HG02642 (cell line): ENCODE measurements around the gene IER5L.
"Not testable (repeated sequence)": the region's sequence is repeated elsewhere in the genome, so short reads cannot be mapped to it uniquely, and the experiment has no call there.

ENCODE experiments used
- ATAC-seq: cut with Tn5 transposase; IDR thresholded peaks from one replicate; pipeline ENCODE4 v1.9.1; 2021; ENCODE audit warnings: mild to moderate bottlenecking; ENCODE audit not compliant: unreplicated experiment, poor library complexity

IER5L gene

DNA sequence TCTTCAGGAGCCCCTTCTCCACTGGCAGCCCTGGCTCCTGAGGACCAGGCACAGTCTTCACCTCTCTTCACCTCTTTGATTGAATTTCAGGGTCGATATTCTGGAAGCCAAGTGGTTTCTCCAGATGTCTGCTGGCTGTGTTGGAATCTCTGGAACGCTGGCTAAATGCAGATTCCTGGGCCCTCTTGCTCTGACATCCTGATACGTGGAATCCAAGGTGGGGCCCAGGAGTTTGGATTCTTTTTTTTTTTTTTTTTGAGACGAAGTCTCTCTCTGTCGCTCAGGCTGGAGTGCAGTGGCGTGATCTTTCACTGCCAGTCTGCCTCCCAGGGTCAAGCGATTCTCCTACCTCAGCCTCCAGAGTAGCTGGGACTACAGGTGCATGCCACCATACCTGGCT, 26.8 kb upstream of the IER5L start:
- ATAC-seq, result no peak

- no peak for ATAC-seq
Observed at GRCh38 chr9:129203556-129203909, 25.5 kb upstream of the IER5L start.

- peak; percentile 93 for ATAC-seq
Observed at GRCh38 chr9:129202613-129203555, 24.8 kb upstream of the IER5L start.

GRCh38 chr9:129201866-129202265, 23.8 kb upstream of the IER5L start:
- no peak for ATAC-seq

DNA sequence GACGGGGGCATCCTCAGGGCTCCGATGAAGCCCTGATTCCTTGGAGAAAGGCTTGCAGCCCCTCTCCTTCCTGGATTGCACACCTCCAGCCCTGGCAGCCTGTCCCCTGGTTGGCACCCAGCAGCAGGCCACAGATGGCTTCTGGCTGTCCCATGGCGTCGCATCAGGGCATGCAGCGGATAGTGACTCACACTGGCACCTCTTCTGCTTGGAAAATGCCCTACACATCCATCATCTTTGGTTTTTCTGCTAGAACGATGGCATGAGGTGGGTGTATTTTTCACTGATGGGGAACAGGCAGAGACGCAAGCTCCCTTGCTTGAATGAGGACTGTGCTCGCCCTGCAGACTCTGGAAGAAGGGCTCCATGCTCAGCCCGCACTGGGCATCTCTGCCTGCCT, 23.2 kb upstream of the IER5L start:
- no peak for ATAC-seq

- ATAC-seq, result no peak
Observed at GRCh38 chr9:129200255-129200654, 22.2 kb upstream of the IER5L start.

GRCh38 chr9:129199044-129199435, 21.0 kb upstream of the IER5L start:
- ATAC-seq, result no peak

- no peak for ATAC-seq
Observed at GRCh38 chr9:129198319-129199043, 20.4 kb upstream of the IER5L start.

GRCh38 chr9:129197978-129198318, 19.9 kb upstream of the IER5L start:
- no peak for ATAC-seq

- ATAC-seq, result not testable (repeated sequence)
Observed at GRCh38 chr9:129197045-129197444, 19.0 kb upstream of the IER5L start.

- ATAC-seq, result no peak
Observed at GRCh38 chr9:129195606-129196005, 17.5 kb upstream of the IER5L start.

GRCh38 chr9:129194221-129194620, 16.2 kb upstream of the IER5L start:
- no peak for ATAC-seq

DNA sequence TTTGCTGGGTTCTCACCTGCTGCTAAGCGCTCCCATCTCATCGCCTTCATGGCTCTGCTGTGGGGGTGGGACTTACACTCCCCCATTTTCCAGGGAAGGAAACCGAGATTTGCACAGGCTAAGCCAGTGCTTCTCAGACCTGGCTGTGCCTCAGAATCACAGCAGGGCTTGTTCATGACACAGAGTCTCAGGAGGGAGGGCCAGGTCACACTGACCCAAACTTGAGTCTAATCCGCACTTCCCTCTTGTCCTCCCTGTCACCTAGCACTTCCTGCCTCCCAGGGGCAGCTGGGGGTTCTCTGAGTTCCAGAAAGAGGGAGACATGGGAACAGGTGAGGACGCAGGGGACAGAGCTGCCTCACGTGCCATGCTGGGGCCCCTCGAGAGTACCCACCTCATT, 15.6 kb upstream of the IER5L start:
- no peak for ATAC-seq

DNA sequence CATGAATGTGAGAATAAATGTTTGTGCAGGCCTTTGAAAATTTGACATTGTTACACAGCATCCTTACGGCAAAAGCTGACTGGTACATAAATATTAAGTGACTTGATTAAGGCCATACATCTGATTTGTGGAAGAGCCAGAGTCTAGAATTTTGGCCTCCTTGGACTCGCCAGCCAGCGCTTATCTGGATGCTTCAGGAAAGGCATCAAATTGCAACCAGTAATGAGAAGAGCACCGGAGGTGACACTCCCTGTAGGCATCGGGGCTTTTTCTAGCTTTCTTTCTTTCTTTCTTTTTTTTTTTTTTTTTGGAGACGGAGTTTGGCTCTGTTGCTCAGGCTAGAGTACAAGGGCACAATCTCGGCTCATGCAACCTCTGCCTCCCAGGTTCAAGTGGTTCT, 13.2 kb upstream of the IER5L start:
- no peak for ATAC-seq

DNA sequence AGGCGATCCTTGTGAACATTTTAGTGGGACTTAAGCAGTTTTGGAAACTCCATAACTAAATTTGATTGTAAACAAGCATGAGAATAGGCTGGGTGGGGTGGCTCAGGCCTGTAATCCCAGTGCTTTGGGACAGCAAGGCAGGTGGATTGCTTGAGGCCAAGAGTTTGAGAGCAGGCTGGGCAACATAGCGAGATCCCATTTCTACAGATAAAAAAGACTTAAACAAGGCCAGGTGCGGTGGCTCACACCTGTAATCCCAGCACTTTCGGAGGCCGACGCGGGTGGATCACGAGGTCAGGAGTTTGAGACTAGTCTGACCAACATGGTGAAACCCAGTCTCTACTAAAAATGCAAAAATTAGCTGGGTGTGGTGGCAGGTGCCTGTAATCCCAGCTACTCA, 11.9 kb upstream of the IER5L start:
- not testable (repeated sequence) for ATAC-seq

DNA sequence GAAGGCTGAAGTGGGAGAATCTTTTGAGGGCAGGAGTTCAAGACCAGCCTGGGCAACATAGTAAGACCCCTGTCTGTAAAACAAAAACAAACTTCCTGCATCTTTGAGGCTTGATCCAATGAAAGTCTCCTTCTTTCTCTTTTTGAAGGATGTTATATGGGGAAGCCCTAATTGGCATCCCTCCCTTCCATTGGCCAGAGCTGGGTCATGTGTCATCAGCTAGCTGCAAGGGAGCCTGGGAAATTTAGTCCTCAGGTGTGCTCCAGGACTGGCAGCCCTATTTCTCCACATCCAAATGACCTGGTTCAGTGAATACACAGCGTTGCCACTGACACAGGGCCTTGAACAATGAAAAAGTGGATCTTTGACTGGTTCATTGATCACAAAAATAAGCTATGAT, 9.0 kb upstream of the IER5L start:
- ATAC-seq, result no peak

DNA sequence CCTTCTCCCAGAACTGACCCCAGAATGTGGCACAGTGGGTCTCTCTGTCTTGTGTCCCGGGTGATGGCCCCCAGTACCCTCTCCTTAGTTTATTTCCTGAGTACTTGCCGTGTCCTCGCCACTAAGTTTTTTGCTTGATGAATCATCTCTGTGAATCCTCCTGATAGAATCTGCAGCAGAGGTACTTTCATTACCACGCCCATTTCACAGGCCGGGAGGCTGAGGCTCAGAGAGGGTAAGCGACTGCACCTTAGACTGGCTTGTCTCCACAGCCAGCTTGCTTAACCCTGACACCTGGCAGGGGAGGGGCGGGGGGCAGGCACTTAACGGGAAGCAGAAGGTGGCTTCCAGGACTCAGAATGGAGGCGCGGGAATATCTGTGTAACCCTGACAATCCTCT, 7.9 kb upstream of the IER5L start:
- no peak for ATAC-seq

GRCh38 chr9:129185402-129185801, 7.3 kb upstream of the IER5L start:
- no peak for ATAC-seq

DNA sequence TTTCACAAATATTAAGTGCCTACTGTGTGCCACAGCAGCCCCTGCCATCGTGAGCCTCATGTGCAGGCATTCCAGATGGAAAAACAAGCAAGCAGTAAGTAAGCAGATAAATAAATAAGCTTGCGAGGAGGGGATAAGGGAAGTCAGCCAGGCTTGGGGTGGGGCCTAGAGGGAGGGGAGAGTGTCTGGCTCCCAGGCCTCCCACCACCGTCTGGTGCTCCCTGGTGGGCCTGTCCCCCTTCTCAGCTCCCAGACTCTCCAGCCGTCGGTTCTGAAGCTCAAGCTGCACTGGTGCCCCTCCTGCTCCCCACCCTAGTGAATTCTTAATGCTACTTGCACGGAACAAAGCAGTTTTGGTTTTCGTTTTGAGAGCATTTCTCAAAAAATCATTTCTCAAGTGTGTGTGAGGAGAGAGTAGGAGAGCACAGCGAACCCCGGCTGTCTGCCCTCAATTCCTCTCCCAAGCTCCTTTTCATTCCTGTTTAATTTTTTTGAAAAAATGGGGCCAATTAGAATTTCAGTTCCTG, 6.6 kb upstream of the IER5L start:
- ATAC-seq, result no peak

DNA sequence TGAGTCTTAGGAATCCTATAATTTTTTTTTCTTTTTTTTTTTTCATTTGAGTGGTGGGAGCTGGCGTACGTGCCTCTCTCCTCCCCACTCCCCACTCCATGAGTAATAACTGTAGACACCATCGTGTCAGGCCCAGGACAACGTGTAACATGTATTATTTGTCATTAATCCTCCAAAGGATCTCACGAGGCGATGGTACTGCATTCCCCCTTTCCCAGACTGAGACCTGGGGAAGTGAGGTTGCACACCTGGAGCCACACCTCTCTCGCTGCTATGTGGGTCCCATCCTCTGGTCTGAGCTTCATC, 6.1 kb upstream of the IER5L start:
- ATAC-seq, result no peak

DNA sequence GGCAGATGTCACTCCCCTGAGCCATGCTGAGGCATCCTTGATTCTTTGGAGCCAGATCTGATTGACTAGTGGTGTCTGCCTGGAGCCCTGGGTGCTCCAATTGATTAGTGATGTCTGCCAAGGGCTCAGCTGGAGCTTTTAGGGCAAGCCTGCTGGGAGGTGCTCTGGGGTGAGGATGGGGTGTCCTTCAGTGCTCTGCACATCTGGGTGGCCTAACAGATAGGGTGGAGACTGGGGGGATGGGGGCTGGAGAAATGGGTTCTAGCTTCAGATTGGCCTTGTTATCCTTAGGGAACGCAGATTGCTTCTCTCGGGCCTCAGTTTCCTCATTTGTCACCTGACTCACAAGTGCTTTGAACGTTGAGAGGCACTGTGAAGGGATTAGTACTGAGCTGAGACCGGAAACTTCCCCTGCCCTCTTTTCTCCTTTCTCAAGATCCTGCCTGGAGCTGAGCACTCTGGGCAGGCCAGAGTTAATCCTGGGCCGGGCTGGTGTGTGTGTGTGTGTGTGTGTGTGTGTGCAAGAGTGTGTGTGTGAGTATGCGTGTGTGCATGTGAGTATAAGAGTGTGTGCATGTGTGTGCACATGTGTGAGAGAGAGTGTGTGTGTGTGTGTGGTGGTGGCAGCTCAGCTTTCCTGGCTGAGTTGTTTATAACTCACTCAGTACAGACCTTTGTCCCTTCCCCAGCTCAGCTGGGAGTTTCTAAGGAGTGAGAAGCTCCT, 5.6 kb upstream of the IER5L start:
- ATAC-seq, result no peak
